Fibroblast of skin of left biceps (primary cell): ENCODE measurements around the gene KRTAP4-3.
"Not testable (repeated sequence)": the region's sequence is repeated elsewhere in the genome, so short reads cannot be mapped to it uniquely, and the experiment has no call there.

Experiments used
- DNase-seq, 2 experiments: peaks; one replicate each; pipeline ENCODE4 v3.0.0-alpha.2; 2013; ENCODE audit warnings: low read depth in 2 of 2

KRTAP4-3 gene

GRCh38 chr17:41153856-41154255 is 14.2 kb downstream of the KRTAP4-3 start:
- no peak for DNase-seq

GRCh38 chr17:41151525-41151924 is 16.5 kb downstream of the KRTAP4-3 start:
- DNase-seq, result no peak

DNA sequence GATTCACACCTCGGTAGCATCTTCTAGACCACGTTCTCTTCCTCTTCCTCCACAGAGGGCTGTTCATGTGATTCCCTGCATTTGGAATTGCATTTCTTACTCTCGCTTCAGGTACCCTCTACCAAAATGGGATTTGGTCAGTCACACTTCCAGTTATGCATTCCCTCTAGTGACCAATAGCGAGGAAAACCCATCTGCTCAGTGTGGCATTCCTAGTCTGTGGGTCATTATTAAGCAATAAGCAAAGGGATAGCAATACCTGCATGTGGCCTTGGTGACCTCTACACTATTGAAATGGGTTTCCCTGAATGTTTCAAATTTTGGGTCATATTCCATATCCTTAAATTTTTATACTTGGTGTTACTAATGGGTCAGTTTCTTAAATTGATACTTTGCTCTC is 18.0 kb downstream of the KRTAP4-3 start:
- no peak for DNase-seq

- no peak for DNase-seq
Measured at GRCh38 chr17:41149652-41149985, 18.4 kb downstream of the KRTAP4-3 start, which contains the start of gene KRTAP4-5. Gene KRTAP4-5, minus strand, starts transcription at chr17:41149825. Its CDS starts 58 bp downstream, at chr17:41149767.

- not testable (repeated sequence) for DNase-seq
Measured at GRCh38 chr17:41148971-41149651, 18.9 kb downstream of the KRTAP4-3 start.

- no peak for DNase-seq
Measured at GRCh38 chr17:41147531-41148204, 20.4 kb downstream of the KRTAP4-3 start.

DNA sequence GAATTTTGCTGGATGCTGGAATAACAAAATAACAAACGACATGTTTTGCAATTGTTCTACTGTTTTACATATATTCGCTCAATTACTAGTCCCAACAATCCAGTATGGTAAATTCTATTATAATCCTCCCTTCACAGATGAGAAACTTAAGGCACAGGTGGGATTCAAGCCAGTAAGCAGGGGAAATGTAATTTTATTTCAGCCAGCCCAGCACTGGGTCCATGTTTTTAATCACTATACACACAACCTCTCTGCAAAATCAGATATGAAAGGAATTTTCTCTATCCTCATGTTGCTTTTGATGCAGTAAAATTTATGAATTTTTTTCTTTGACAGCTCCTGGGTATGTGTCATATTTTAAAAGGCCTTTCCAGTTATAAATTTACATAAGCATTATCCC is 22.8 kb downstream of the KRTAP4-3 start:
- no peak for DNase-seq

- DNase-seq, result no peak
Measured at GRCh38 chr17:41144846-41145245, 23.2 kb downstream of the KRTAP4-3 start.

- no peak for DNase-seq
Measured at GRCh38 chr17:41141361-41141760, 26.7 kb downstream of the KRTAP4-3 start.

GRCh38 chr17:41140360-41141131 is 27.5 kb downstream of the KRTAP4-3 start, which contains the start of gene KRTAP4-6:
Gene KRTAP4-6, minus strand, starts transcription at chr17:41140544. Its CDS starts 57 bp downstream, at chr17:41140487.
- DNase-seq, result peak; percentile 90 to 91

DNA sequence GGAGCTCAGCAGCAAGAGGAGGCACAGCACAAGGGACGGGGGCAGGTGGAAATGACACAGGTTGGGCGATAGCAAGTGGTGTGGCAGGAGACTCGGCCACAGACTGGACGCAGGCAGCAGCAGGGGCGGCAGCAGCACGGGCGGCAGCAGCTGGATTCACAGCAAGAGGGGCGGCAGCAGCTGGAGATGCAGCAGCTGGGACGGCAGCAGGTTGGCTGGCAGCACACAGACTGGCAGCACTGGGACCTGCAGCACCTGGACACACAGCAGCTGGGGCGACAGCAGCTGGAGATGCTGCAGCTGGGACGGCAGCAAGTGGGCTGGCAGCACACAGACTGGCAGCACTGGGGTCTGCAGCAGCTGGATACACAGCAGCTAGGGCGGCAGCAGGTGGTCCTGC is 28.2 kb downstream of the KRTAP4-3 start:
- DNase-seq, result not testable (repeated sequence)

- DNase-seq, result no peak
Measured at GRCh38 chr17:41133880-41134735, 33.9 kb downstream of the KRTAP4-3 start.

DNA sequence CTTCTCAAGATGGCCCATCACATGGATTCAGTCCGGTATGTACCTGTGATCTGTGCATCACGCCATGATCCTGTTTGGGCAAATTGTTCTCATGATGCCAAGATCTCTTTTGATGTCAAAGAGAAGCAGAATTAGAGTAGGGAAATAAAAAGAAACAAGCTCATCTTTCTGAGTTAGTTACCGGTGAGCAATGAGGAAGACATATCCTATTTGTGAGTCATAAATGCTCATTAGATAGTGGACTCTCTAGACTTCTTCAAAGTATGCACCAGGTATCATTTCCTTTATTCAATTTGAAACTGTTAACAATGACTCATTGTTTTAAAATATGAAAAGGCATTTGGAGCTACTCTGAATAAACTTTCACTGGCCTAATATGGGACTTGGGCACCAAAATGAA is 36.0 kb downstream of the KRTAP4-3 start:
- DNase-seq, result no peak

DNA sequence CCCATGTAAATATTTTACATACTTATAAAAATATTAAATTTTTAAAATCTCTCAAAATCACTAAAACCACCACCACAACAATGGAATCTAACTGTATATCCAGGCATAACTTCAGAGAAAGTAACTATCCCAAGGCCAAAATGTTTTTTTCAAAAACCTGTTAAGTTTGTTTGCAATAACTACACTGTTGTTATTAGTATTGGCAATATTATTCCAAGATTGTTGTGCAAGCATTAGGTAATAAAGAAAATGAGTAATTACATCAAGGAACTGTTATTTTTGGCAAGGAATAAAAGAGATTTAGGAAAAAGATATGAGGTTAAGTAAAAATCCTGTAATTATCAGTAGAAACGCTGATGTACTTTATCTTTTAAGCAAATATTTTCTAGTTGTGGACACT is 40.6 kb downstream of the KRTAP4-3 start:
- no peak for DNase-seq

DNA sequence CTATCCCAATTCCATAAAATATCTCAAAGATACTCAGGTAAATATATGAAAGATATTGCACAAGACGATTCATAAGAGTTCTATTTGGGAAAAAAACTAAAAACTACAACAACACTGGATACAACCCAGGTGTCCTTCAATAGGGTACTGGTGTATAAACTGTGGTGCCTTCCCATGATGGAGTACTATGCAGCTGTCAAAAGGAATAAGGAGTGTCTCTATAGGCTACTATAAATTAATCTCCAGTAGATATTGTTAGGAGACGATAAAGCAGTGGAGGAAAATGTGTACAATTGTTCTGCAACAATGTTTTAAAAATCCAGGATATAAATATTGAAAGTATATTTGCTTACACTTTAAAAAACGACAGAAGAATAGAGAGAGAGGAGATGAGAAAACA is 41.6 kb downstream of the KRTAP4-3 start:
- no peak for DNase-seq

DNA sequence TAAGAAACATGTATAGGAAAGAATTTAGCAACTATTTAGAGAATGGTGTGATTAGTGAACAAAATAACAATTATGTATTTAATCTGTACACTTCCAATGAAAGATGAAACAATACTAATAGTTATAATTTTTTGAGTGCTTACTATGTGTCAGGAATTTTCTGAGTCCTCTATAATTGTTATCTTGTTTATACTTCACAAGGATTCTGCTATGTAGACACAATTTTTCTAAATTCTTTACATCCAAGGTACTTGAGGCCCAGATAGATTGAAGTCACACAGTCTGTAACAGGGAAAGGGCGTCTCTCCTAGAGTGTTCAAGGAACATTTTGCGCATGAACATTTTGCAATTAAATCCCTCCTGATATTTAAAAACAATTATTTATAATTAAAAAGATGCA is 43.0 kb downstream of the KRTAP4-3 start:
- DNase-seq, result no peak

GRCh38 chr17:41123991-41124371 is 44.0 kb downstream of the KRTAP4-3 start, which contains the start of gene KRTAP4-12:
Gene KRTAP4-12, minus strand, starts transcription at chr17:41124182. Its CDS starts 60 bp downstream, at chr17:41124122.
- DNase-seq, result not testable (repeated sequence)

DNA sequence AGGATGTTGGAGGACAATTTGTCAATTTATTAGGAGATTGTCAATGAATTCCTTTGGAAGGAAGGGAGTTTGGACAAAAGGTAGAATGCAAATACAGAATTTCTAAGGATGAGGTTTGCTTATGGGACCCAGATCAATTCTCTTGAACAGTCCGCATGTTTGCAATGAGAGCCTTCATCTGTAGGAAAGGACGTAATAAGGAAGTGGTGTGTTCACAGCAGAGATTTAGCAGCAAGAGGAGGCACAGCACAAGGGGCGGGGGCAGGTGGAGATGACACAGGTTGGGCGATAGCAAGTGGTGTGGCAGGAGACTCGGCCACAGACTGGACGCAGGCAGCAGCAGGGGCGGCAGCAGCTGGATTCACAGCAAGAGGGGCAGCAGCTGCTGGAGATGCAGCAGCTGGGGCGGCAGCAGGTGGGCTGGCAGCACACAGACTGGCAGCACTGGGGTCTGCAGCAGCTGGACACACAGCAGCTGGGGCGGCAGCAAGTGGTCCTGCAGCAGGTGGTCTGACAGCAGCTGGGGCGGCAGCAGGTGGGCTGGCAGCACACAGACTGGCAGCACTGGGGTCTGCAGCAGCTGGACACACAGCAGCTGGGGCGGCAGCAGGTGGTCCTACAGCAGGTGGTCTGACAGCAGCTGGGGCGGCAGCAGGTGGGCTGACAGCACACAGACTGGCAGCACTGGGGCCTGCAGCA is 44.6 kb downstream of the KRTAP4-3 start:
- DNase-seq, result not testable (repeated sequence)

GRCh38 chr17:41121742-41122141 is 46.3 kb downstream of the KRTAP4-3 start:
- no peak for DNase-seq

- DNase-seq, result not testable (repeated sequence)
Measured at GRCh38 chr17:41119696-41120690, 48.0 kb downstream of the KRTAP4-3 start.
